ENCODE results near the gene RPL35.
"Not testable (repeated sequence)": the region's sequence is repeated elsewhere in the genome, so short reads cannot be mapped to it uniquely, and the experiment has no call there.

The RPL35 gene

GRCh38 chr9:124849801-124850200, 12.0 kb downstream of the RPL35 start:
- no peak for DNase-seq

GRCh38 chr9:124846969-124847368, 14.8 kb downstream of the RPL35 start:
- DNase-seq, result no peak

- DNase-seq, result not testable (repeated sequence)
These were observed 15.3 kb downstream of the RPL35 start for GRCh38 chr9:124846467-124846866.

- DNase-seq, result no peak
These were observed 17.5 kb downstream of the RPL35 start for GRCh38 chr9:124844291-124844690.

GRCh38 chr9:124843456-124844034, 18.2 kb downstream of the RPL35 start:
- DNase-seq, result no peak

- DNase-seq, result no peak
These were observed 20.5 kb downstream of the RPL35 start for GRCh38 chr9:124841075-124841821.

GRCh38 chr9:124840300-124840833, 21.4 kb downstream of the RPL35 start:
- no peak for DNase-seq

GRCh38 chr9:124839612-124840299, 22.0 kb downstream of the RPL35 start:
- DNase-seq, result no peak

GRCh38 chr9:124838567-124839275, 23.0 kb downstream of the RPL35 start:
- DNase-seq, result not testable (repeated sequence)

GRCh38 chr9:124838132-124838531, 23.6 kb downstream of the RPL35 start:
- not testable (repeated sequence) for DNase-seq

- DNase-seq, result peak; percentile 6
These were observed 26.7 kb downstream of the RPL35 start for GRCh38 chr9:124835026-124835557.

- DNase-seq, result no peak
These were observed 27.2 kb downstream of the RPL35 start for GRCh38 chr9:124834591-124834990.

GRCh38 chr9:124831642-124832364, 30.0 kb downstream of the RPL35 start:
- DNase-seq, result no peak

- DNase-seq, result no peak
These were observed 31.2 kb downstream of the RPL35 start for GRCh38 chr9:124830593-124830992.

GRCh38 chr9:124829334-124829669, 32.5 kb downstream of the RPL35 start:
- DNase-seq, result no peak

- DNase-seq, result no peak
These were observed 33.0 kb downstream of the RPL35 start for GRCh38 chr9:124828489-124829333.

- no peak for DNase-seq
These were observed 40.8 kb downstream of the RPL35 start for GRCh38 chr9:124820698-124821623.

GRCh38 chr9:124818431-124819281, 43.1 kb downstream of the RPL35 start:
- DNase-seq, result no peak

- no peak for DNase-seq
These were observed 46.2 kb downstream of the RPL35 start for GRCh38 chr9:124815601-124816000.

Measured in midbrain (tissue), 1 donor.